ENCODE data around the gene PDZRN3.

GRCh38 chr3:73663495-73663894, 38.8 kb upstream of the PDZRN3 start:
- TF ChIP-seq, protein P1, sequence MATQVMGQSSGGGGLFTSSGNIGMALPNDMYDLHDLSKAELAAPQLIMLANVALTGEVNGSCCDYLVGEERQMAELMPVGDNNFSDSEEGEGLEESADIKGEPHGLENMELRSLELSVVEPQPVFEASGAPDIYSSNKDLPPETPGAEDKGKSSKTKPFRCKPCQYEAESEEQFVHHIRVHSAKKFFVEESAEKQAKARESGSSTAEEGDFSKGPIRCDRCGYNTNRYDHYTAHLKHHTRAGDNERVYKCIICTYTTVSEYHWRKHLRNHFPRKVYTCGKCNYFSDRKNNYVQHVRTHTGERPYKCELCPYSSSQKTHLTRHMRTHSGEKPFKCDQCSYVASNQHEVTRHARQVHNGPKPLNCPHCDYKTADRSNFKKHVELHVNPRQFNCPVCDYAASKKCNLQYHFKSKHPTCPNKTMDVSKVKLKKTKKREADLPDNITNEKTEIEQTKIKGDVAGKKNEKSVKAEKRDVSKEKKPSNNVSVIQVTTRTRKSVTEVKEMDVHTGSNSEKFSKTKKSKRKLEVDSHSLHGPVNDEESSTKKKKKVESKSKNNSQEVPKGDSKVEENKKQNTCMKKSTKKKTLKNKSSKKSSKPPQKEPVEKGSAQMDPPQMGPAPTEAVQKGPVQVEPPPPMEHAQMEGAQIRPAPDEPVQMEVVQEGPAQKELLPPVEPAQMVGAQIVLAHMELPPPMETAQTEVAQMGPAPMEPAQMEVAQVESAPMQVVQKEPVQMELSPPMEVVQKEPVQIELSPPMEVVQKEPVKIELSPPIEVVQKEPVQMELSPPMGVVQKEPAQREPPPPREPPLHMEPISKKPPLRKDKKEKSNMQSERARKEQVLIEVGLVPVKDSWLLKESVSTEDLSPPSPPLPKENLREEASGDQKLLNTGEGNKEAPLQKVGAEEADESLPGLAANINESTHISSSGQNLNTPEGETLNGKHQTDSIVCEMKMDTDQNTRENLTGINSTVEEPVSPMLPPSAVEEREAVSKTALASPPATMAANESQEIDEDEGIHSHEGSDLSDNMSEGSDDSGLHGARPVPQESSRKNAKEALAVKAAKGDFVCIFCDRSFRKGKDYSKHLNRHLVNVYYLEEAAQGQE (IDR thresholded peaks at IDR 0.05; ENCODE audit: insufficient read depth in 1 of 2, low read depth in 2 of 2, low read length in 2 of 2) = no peak
- TF ChIP-seq SIN3A (IDR thresholded peaks at IDR 0.05; ENCODE audit: borderline replicate concordance, insufficient read depth, low read length) (no peak), POLR2AphosphoS5 (IDR thresholded peaks at IDR 0.05; ENCODE audit: low read depth, low read length) (no peak)
